PFSK-1 (cell line): ENCODE data around the gene HMGCL.

ENCODE experiments used
- FOXP2 ChIP-seq: optimal IDR thresholded peaks from 2 replicates; pipeline ENCODE3; 2011; ENCODE audit warnings: borderline replicate concordance, control low read depth, inconsistent platforms; ENCODE audit not compliant: insufficient read depth; ENCODE audit errors: extremely low read length, extremely low read depth
- POLR2AphosphoS5 ChIP-seq: IDR thresholded peaks from 2 replicates; pipeline ENCODE4 v1.6.1; 2012; ENCODE audit warnings: low read depth, mild to moderate bottlenecking, control low read depth, low read length, moderate library complexity
- REST ChIP-seq, 2 experiments: IDR thresholded peaks; 2 replicates each; pipeline versions ENCODE4 v1.6.1 to v1.8.0; 2011 to 2012; ENCODE audit warnings: low read depth in 2 of 2, low read length in 2 of 2, control low read depth in 1 of 2, inconsistent platforms in 1 of 2, mild to moderate bottlenecking in 1 of 2, moderate library complexity in 1 of 2; ENCODE audit not compliant: insufficient read depth in 1 of 2
- SIN3A ChIP-seq: IDR thresholded peaks from 2 replicates; pipeline ENCODE4 v1.6.1; 2012; ENCODE audit warnings: mild to moderate bottlenecking, low read length, moderate library complexity, borderline replicate concordance; ENCODE audit not compliant: insufficient read depth
- TAF1 ChIP-seq: IDR thresholded peaks from 2 replicates; pipeline ENCODE4 v1.6.1; 2012; ENCODE audit warnings: low read length, control low read depth, borderline replicate concordance; ENCODE audit not compliant: insufficient read depth

DNA sequence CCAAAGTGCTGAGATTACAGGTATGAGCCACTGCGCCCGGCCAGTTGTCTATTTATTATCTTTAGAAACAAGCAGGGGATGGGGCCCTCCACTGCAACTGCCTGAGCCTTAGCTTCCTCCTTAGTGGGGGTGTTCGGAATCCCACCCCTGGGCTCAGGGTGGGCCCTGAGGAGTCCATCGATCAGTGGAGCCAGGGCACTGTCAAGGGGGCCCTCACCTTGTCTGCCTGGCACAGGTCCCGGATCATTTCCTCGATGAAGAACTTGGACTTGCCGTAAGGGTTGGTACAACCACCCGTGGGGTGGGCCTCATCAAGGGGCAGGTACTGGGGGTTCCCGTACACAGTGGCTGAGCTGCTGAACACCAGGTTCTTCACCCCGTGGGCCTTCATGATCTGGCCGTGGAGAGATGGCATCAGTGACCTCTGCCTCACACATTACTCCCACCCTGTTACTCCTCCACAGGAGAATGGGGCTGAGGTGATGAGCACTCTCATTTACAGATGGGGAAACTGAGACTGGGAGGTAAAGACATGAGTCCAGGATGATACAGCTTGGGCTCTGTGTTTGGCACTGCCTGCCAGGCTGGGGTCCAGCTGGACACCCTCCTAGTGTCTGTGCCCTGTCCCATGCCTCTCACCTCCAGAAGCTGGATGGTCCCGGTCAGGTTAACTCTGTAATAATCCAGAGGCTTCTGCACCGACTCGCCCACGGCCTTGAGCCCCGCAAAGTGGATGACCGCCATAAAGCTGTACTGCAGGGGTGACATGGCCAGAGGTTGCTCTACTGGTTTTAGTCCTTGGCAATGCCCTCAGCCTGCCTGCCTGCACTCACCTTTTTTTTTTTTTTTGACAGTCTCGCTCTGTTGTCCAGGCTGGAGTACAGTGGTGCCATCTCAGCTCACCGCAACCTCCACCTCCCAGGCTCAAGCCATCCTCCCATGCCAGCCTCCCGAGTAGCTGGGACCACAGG is 27.5 kb downstream of the HMGCL start:
- TF ChIP-seq POLR2AphosphoS5 (no peak), FOXP2 (no peak), TAF1 (no peak), REST (IDR thresholded peaks at IDR 0.05; ENCODE audit: insufficient read depth in 1 of 2, low read depth in 2 of 2, low read length in 2 of 2) (no peak), SIN3A (no peak)
